NB4 (cell line): ENCODE data around the gene ACACA.
A peak's percentile ranks its signal among the peaks of the same experiment; 100 is the strongest.
"Not testable (repeated sequence)": the region's sequence is repeated elsewhere in the genome, so short reads cannot be mapped to it uniquely, and the experiment has no call there.

Experiments used
- DNase-seq: peaks from one replicate; pipeline ENCODE4 v3.0.0; 2010; ENCODE audit warnings: low read depth
- H3K4me3 ChIP-seq: one replicate; pipeline ENCODE4 v1.5.1; 2011; ENCODE audit warnings: mild to moderate bottlenecking, low read depth, low read length, moderate library complexity
- CTCF ChIP-seq: IDR thresholded peaks from one replicate; pipeline ENCODE4 v1.5.1; 2012; ENCODE audit warnings: low read depth, low read length
- MAX ChIP-seq: IDR thresholded peaks from 2 replicates; pipeline ENCODE4 v1.6.1; 2011; ENCODE audit warnings: low read depth, low read length
- MYC ChIP-seq: IDR thresholded peaks from 2 replicates; pipeline ENCODE4 v1.6.1; 2011; ENCODE audit warnings: low read depth, low read length
- POLR2A ChIP-seq: IDR thresholded peaks from 2 replicates; pipeline ENCODE4 v1.6.1; 2011; ENCODE audit warnings: mild to moderate bottlenecking; ENCODE audit not compliant: insufficient read length; ENCODE audit errors: extremely low read depth

The ACACA gene

GRCh38 chr17:37360632-37361031, 46.0 kb downstream of the ACACA start:
- DNase-seq, result peak; percentile 47
- TF ChIP-seq MAX, result no peak
- no peak for TF ChIP-seq CTCF
- TF ChIP-seq MYC, result no peak
- no peak for TF ChIP-seq POLR2A
- no peak overlapping the region for H3K4me3 ChIP-seq

- no peak for DNase-seq
- no peak for TF ChIP-seq MAX
- no peak for TF ChIP-seq POLR2A
- TF ChIP-seq MYC, result no peak
- peak overlapping the region; percentile 44 for H3K4me3 ChIP-seq
These were observed 46.9 kb downstream of the ACACA start for GRCh38 chr17:37359682-37360188.

GRCh38 chr17:37358830-37359681, 47.6 kb downstream of the ACACA start:
- peak; percentile 9 for TF ChIP-seq MAX
- TF ChIP-seq MYC, result peak; percentile 79
- TF ChIP-seq CTCF, result no peak
- TF ChIP-seq POLR2A, result peak; percentile 66
- peak overlapping the region; percentile 87 for H3K4me3 ChIP-seq
- DNase-seq, result peak; percentile 99

GRCh38 chr17:37358098-37358829, 48.4 kb downstream of the ACACA start:
- peak overlapping the region; percentile 87 for H3K4me3 ChIP-seq
- peak; percentile 79 for DNase-seq
- TF ChIP-seq CTCF (no peak), MYC (no peak), MAX (peak; percentile 88), POLR2A (no peak)

- DNase-seq, result not testable (repeated sequence)
- H3K4me3 ChIP-seq, result peak overlapping the region; percentile 87
These were observed 49.7 kb downstream of the ACACA start for GRCh38 chr17:37356796-37357569.

GRCh38 chr17:37346863-37347402, 59.7 kb downstream of the ACACA start:
- not testable (repeated sequence) for H3K4me3 ChIP-seq, DNase-seq

- DNase-seq, result no peak
- no peak for TF ChIP-seq MAX
- no peak for TF ChIP-seq POLR2A
- no peak for TF ChIP-seq CTCF
- TF ChIP-seq MYC, result no peak
- H3K4me3 ChIP-seq, result no peak overlapping the region
These were observed 62.1 kb downstream of the ACACA start for GRCh38 chr17:37344519-37344918.
